ENCODE results near the gene MYH14.

MYH14 gene

GRCh38 chr19:50205681-50206138, 2.3 kb downstream of the MYH14 start:
- Histone ChIP-seq H3K27me3 (ENCODE audit: control insufficient read depth, low read length) (peaks cover 5% of the 10 kb centered on the region; the same call in 1 of the 2 replicates), H3K9me3 (ENCODE audit: control insufficient read depth, insufficient read depth, low read length) (no peaks in the 10 kb centered on the region), H3K4me1 (ENCODE audit: control insufficient read depth, low read length) (no peaks in the 10 kb centered on the region), H3K4me2 (ENCODE audit: low read length) (no peak overlapping the region), H3K79me2 (ENCODE audit: control insufficient read depth, low read length) (no peaks in the 10 kb centered on the region), H3K4me3 (ENCODE audit: low read length) (no peak overlapping the region), H3K9me2 (replicated peaks; ENCODE audit: control insufficient read depth, low read length) (no peaks in the 10 kb centered on the region), H3K27ac (ENCODE audit: low read depth, low read length) (no peak overlapping the region), H4K20me1 (ENCODE audit: control insufficient read depth, insufficient read depth, low read depth, low read length) (no peaks in the 10 kb centered on the region), H3F3A (ENCODE audit: control insufficient read depth, insufficient read depth) (no peaks in the 10 kb centered on the region), H3K36me3 (ENCODE audit: control insufficient read depth, low read length) (no peaks in the 10 kb centered on the region)
- TF ChIP-seq, protein P1, sequence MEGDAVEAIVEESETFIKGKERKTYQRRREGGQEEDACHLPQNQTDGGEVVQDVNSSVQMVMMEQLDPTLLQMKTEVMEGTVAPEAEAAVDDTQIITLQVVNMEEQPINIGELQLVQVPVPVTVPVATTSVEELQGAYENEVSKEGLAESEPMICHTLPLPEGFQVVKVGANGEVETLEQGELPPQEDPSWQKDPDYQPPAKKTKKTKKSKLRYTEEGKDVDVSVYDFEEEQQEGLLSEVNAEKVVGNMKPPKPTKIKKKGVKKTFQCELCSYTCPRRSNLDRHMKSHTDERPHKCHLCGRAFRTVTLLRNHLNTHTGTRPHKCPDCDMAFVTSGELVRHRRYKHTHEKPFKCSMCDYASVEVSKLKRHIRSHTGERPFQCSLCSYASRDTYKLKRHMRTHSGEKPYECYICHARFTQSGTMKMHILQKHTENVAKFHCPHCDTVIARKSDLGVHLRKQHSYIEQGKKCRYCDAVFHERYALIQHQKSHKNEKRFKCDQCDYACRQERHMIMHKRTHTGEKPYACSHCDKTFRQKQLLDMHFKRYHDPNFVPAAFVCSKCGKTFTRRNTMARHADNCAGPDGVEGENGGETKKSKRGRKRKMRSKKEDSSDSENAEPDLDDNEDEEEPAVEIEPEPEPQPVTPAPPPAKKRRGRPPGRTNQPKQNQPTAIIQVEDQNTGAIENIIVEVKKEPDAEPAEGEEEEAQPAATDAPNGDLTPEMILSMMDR (IDR thresholded peaks at IDR 0.05; ENCODE audit: low read depth, low read length, poor library complexity, severe bottlenecking), result no peak
- TF ChIP-seq EZH2phosphoT487 (IDR thresholded peaks at IDR 0.05; ENCODE audit: borderline replicate concordance, low read length), result no peak

DNA sequence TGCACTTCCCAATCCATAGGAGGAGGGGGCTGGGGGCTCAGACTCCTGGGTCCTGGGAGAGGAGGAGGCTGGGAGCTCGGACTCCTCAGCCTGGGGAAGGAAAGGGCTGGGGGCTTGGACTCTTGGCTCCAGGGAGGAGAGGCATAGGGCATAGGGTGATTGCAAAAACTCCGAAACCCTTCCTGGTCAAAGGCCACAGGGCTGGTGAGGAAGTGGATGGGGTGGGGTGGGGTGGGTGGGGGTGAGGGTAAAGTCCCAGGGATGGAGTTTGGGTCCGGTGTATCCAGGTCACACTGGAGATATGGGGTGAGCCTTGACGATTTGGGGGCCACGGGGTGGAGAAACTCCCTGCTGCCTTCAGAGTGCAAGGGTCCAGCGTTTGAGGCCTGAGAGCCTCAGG, 2.8 kb downstream of the MYH14 start:
- Histone ChIP-seq H3K27me3 (ENCODE audit: control insufficient read depth, low read length) (peaks cover 5% of the 10 kb centered on the region; the same call in 1 of the 2 replicates), H3K79me2 (ENCODE audit: control insufficient read depth, low read length) (no peaks in the 10 kb centered on the region), H3K4me3 (ENCODE audit: low read length) (no peak overlapping the region), H4K20me1 (ENCODE audit: control insufficient read depth, insufficient read depth, low read depth, low read length) (no peaks in the 10 kb centered on the region), H3K4me1 (ENCODE audit: control insufficient read depth, low read length) (no peaks in the 10 kb centered on the region), H3K4me2 (ENCODE audit: low read length) (no peak overlapping the region), H3K9me3 (ENCODE audit: control insufficient read depth, insufficient read depth, low read length) (no peaks in the 10 kb centered on the region), H3K36me3 (ENCODE audit: control insufficient read depth, low read length) (no peaks in the 10 kb centered on the region), H3K27ac (ENCODE audit: low read depth, low read length) (no peak overlapping the region), H3K9me2 (replicated peaks; ENCODE audit: control insufficient read depth, low read length) (no peaks in the 10 kb centered on the region), H3F3A (ENCODE audit: control insufficient read depth, insufficient read depth) (no peaks in the 10 kb centered on the region)
- no peak for TF ChIP-seq EZH2phosphoT487 (IDR thresholded peaks at IDR 0.05; ENCODE audit: borderline replicate concordance, low read length)
- TF ChIP-seq, protein P1 (IDR thresholded peaks at IDR 0.05; ENCODE audit: low read depth, low read length, poor library complexity, severe bottlenecking), result no peak

DNA sequence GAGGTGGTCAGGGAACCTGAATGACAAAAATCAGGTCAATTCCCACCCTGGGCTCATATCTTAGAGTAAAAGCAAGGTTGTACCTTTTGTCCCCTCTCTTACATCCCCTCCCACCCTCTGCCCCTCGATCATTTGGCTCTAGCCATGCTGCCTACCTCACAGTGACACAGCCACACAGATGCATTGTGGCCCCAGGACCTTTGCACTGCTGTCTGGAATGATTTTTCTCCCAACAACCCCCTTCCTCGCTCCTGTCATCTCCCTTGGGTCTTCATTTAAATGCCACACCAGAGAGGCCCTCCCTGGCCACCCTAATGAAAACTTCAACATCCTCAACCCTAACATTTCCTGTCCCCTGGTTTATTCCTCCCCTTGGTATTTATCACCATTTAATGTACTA, 4.3 kb downstream of the MYH14 start:
- Histone ChIP-seq H3K4me2 (ENCODE audit: low read length) (no peak overlapping the region), H4K20me1 (ENCODE audit: control insufficient read depth, insufficient read depth, low read depth, low read length) (no peaks in the 10 kb centered on the region), H3K79me2 (ENCODE audit: control insufficient read depth, low read length) (no peaks in the 10 kb centered on the region), H3K4me3 (ENCODE audit: low read length) (no peak overlapping the region), H3K9me2 (replicated peaks; ENCODE audit: control insufficient read depth, low read length) (no peaks in the 10 kb centered on the region), H3K27ac (ENCODE audit: low read depth, low read length) (no peak overlapping the region), H3K9me3 (ENCODE audit: control insufficient read depth, insufficient read depth, low read length) (no peaks in the 10 kb centered on the region), H3K36me3 (ENCODE audit: control insufficient read depth, low read length) (no peaks in the 10 kb centered on the region), H3F3A (ENCODE audit: control insufficient read depth, insufficient read depth) (no peaks in the 10 kb centered on the region), H3K4me1 (ENCODE audit: control insufficient read depth, low read length) (no peaks in the 10 kb centered on the region), H3K27me3 (ENCODE audit: control insufficient read depth, low read length) (peaks cover 5% of the 10 kb centered on the region; the same call in 1 of the 2 replicates)
- TF ChIP-seq, protein P1 (IDR thresholded peaks at IDR 0.05; ENCODE audit: low read depth, low read length, poor library complexity, severe bottlenecking), result no peak
- no peak for TF ChIP-seq EZH2phosphoT487 (IDR thresholded peaks at IDR 0.05; ENCODE audit: borderline replicate concordance, low read length)

Data from DOHH2 (cell line).